Measurements from ENCODE around the gene GNG4.
"Not testable (repeated sequence)": the region's sequence is repeated elsewhere in the genome, so short reads cannot be mapped to it uniquely, and the experiment has no call there.

The GNG4 gene

GRCh38 chr1:235579891-235580290 lies 69.7 kb downstream of the GNG4 start:
- no peak for DNase-seq

DNA sequence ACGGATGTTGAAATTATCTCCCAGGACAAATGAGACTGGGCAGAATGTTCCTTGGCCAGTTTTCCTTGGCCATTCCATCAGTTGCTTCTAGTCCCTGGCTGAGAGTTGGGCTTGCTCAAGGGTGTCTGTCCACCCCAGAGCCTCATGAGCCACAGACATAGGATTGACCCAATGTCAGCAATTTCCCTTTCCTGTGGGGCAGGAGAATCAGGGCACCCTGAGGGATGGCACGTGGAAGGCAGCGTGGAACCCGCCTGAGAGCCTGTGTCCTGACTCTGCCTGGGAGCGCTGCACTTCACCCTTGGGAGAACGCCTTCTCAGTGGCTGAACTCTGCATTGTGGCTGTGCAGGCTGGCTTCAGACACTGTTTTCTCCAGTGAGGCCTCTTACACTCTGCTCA lies 74.0 kb downstream of the GNG4 start:
- no peak for DNase-seq

- DNase-seq, result no peak
Observed at GRCh38 chr1:235573880-235574279, 75.7 kb downstream of the GNG4 start.

- DNase-seq, result not testable (repeated sequence)
Observed at GRCh38 chr1:235572971-235573370, 76.6 kb downstream of the GNG4 start.

- DNase-seq, result no peak
Observed at GRCh38 chr1:235571482-235571881, 78.1 kb downstream of the GNG4 start.

GRCh38 chr1:235567812-235568503 lies 81.6 kb downstream of the GNG4 start:
- DNase-seq, result no peak

DNA sequence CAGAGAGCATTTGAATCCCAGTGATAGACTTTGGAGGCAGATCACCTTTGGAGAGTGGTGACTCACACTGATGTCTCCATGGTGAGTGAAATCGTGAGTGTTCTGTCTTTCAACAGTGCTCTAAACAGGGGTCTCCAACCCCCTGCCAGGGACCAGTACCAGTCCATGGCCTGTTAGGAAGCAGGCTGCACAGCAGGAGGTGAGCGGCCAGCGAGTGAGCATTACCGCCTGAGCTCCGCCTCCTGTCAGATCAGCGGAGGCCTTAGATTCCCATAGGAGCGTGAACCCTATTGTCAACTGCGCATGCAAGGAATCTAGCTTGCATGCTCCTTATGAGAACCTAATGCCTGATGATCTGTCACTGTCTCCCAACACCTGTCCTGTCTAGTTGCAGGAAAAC lies 83.5 kb downstream of the GNG4 start:
- DNase-seq, result no peak

DNA sequence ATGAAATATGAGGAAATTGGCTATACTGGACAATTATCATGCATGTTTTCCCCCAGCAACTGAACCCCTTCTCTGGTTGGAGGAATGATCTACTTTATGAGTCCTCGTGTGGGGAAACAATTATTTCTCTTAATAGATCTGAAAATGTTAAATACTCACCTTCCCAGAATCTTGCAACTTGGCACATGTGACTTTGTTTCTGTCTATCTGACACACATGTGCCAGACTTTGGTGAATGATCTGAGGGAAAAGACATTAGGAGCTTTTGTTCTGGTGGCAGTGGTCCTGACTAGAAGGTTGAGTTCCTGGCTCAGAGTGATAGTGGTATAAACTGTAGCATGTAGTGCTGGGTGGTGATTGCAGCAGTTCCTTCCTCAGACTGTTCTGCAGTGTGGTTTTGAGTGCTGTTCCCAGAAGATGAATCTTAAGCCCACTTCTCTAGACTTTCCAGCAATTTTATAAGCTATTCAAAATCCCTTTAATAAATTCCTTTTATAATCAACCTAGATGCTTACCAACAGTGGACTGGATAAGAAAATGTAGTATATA lies 86.0 kb downstream of the GNG4 start:
- DNase-seq, result no peak

- DNase-seq, result no peak
Observed at GRCh38 chr1:235562589-235562988, 87.0 kb downstream of the GNG4 start.

- DNase-seq, result no peak
Observed at GRCh38 chr1:235558621-235559169, 90.9 kb downstream of the GNG4 start.

DNA sequence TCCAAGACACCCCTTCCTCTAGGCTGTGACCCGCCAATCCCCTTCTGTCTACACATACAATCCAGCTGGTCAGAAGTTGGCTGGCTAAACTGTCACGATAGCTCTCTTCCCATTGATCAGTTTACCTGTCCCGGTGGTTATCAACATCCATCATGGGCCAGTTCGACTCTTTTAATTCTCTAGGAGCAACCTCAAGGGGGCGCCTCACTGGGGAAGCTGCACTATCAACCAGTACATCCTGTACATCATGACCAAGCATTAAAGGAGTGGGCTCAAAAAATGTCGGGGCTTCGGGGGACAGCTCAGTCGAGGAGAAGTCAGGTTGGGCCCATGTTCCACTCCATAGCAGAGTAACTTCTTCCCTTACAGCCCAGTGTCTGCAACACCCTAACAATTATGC lies 92.1 kb downstream of the GNG4 start:
- DNase-seq, result peak; percentile 2

DNA sequence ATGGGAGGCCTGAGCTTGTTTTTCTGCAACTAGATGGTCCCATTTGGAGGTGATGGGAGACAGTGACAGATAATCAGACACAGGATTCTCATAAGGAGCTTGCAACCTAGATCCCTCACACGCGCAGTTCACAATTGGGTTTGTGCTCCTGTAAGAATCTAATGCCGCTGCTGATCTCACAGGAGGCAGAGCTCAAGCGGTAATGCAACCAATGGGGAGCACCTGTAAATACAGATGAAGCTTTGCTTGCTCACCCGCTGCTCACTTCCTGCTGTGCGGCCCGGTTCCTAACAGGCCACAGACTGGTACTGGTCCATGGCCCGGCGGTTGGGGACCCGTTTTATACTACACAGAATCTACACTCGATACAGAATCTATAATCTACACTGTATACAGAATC lies 92.8 kb downstream of the GNG4 start:
- DNase-seq, result no peak

DNA sequence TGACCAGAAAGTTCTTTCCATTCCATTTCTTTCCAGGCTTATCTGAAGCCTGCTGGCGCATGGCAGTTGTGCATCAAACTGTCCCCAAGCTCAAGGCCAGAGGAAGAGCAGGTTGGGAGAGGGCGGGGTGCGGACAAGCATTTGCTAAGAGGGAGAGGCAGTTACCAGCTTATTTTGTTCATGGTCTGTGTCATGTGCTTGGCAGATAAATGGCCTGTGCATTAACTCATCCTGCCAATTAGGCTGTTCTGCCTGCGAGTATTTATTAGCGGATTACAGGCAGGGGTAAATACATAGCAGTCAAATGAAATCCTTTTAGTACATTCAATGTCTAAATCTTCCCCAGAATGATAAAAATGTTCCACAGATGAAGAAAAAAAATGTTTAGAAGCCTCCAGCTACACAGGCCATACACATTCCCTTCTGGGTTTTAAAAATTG lies 96.5 kb downstream of the GNG4 start:
- no peak for DNase-seq

DNA sequence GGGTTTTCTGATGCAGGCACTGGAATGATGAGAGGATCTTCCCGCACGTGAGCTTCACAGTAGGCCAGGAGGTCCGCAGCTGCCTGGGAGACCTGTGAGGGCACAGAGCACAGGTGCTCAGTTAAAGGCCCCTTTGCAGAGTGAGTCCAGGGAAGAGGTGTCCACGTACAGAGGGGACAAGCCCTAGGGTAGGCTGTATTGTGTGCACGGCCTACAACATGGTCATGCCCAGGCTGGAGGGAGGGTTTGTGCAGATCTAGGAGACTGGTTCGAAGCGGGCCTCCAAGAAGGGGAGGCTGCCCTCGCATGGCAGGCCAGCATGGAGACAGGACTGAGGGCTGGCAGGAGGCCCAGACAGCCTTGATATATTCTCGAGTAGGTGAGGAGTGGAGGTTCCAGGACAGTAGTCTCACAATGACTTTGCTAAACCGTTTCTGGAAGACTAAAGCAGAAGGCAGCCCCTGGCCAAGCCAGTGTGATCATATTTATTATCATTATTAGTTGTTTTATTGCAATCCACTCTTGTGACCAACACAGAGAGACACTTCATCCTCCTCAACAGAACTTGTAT lies 97.4 kb downstream of the GNG4 start:
- DNase-seq, result no peak

- DNase-seq, result no peak
Observed at GRCh38 chr1:235549351-235550139, 100.0 kb downstream of the GNG4 start.

- DNase-seq, result not testable (repeated sequence)
Observed at GRCh38 chr1:235546369-235547155, 103.0 kb downstream of the GNG4 start.

GRCh38 chr1:235545292-235545930 lies 104.2 kb downstream of the GNG4 start:
- DNase-seq, result no peak

- not testable (repeated sequence) for DNase-seq
Observed at GRCh38 chr1:235542845-235543244, 106.7 kb downstream of the GNG4 start.

DNA sequence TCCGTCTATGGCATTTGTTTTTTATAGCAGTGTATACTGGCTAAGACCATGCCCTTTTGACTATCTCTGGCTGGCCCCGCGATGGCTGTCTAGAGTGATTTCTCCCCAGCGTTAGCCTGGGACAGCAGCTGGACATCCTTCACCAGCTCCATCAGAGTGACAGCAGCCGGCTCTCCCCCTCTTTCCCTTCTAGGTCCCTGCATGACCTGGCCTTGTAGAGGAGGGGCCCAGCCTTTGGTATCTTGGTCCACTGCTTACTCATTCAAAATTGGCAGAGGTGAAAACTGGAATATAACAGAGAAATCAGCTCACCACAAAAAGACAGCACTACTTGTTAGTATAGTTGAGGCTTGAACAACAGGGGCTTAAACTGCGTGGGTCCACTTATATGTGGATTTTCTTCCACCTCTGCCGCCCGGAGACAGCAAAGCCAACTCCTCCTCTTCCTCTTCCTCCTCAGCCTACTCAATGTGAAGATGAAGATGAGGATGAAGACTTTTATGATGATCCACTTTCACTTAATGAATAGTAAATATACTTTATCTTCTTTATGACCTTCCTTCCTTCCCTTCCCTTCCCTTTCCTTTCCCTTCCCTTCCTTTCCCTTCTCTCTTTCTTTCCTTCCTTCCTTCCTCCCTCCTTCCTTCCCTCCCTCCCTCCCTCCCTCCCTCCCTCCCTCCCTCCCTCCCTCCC lies 116.0 kb downstream of the GNG4 start:
- DNase-seq, result no peak

GRCh38 chr1:235532360-235532759 lies 117.2 kb downstream of the GNG4 start:
- DNase-seq, result no peak

DNA sequence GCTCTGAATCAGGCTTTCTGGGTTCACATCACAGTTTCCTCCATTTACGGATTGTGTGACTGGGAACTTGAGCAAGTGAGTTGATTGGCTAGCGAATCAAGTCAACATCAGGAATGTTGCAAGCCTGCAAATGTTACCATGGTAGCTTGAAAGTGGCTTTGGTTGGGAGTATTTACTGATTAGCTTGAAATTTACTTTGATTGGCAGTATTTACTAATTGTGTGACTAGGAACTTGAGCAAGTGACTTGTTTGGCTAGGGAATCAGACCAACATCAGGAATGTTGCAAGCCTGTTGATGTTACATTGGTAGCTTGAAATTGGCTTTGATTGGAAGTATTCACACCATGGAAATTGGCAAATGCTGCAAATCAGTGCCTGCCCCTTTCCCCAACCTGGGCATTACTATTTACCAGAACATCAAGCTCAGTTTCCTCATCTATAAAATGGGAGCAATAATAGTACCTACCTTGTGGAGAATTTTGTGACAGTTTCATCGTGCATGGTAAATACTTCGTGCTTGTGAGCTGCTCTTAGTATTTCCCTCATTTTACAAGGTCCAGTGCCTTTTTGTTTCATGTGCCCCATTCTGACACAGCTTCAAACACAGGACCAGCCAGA lies 122.3 kb downstream of the GNG4 start:
- DNase-seq, result no peak

All from CD4-positive, alpha-beta T cell treated with Interleukin-12 subunit alpha and Interleukin-12 subunit beta, for 1 hour (primary cell).